Measurements from ENCODE around the gene SPRY4.

SPRY4 gene

GRCh38 chr5:142330444-142330843 lies 5.6 kb upstream of the SPRY4 start:
- no peak for ATAC-seq
- TF ChIP-seq TOX (CRISPR knock-in tag; IDR thresholded peaks at IDR 0.05; ENCODE audit: borderline replicate concordance), result no peak
- no peak for TF ChIP-seq CSDC2 (CRISPR knock-in tag; IDR thresholded peaks at IDR 0.05)
- no peak for TF ChIP-seq CREB5 (CRISPR knock-in tag; IDR thresholded peaks at IDR 0.05; ENCODE audit: low read depth)
- TF ChIP-seq, protein P1, sequence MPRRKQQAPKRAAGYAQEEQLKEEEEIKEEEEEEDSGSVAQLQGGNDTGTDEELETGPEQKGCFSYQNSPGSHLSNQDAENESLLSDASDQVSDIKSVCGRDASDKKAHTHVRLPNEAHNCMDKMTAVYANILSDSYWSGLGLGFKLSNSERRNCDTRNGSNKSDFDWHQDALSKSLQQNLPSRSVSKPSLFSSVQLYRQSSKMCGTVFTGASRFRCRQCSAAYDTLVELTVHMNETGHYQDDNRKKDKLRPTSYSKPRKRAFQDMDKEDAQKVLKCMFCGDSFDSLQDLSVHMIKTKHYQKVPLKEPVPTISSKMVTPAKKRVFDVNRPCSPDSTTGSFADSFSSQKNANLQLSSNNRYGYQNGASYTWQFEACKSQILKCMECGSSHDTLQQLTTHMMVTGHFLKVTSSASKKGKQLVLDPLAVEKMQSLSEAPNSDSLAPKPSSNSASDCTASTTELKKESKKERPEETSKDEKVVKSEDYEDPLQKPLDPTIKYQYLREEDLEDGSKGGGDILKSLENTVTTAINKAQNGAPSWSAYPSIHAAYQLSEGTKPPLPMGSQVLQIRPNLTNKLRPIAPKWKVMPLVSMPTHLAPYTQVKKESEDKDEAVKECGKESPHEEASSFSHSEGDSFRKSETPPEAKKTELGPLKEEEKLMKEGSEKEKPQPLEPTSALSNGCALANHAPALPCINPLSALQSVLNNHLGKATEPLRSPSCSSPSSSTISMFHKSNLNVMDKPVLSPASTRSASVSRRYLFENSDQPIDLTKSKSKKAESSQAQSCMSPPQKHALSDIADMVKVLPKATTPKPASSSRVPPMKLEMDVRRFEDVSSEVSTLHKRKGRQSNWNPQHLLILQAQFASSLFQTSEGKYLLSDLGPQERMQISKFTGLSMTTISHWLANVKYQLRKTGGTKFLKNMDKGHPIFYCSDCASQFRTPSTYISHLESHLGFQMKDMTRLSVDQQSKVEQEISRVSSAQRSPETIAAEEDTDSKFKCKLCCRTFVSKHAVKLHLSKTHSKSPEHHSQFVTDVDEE (CRISPR knock-in tag; IDR thresholded peaks at IDR 0.05), result no peak
- no peak for TF ChIP-seq BACH2 (CRISPR knock-in tag; IDR thresholded peaks at IDR 0.05; ENCODE audit: borderline replicate concordance)
- TF ChIP-seq ZC3H10 (CRISPR knock-in tag; IDR thresholded peaks at IDR 0.05), result no peak
- TF ChIP-seq OSR1 (CRISPR knock-in tag; IDR thresholded peaks at IDR 0.05), result no peak
- TF ChIP-seq, protein P2, sequence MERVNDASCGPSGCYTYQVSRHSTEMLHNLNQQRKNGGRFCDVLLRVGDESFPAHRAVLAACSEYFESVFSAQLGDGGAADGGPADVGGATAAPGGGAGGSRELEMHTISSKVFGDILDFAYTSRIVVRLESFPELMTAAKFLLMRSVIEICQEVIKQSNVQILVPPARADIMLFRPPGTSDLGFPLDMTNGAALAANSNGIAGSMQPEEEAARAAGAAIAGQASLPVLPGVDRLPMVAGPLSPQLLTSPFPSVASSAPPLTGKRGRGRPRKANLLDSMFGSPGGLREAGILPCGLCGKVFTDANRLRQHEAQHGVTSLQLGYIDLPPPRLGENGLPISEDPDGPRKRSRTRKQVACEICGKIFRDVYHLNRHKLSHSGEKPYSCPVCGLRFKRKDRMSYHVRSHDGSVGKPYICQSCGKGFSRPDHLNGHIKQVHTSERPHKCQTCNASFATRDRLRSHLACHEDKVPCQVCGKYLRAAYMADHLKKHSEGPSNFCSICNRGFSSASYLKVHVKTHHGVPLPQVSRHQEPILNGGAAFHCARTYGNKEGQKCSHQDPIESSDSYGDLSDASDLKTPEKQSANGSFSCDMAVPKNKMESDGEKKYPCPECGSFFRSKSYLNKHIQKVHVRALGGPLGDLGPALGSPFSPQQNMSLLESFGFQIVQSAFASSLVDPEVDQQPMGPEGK (CRISPR knock-in tag; IDR thresholded peaks at IDR 0.05; ENCODE audit: borderline replicate concordance), result no peak
- TF ChIP-seq GLIS3 (CRISPR knock-in tag; IDR thresholded peaks at IDR 0.05), result no peak
- TF ChIP-seq TCF4 (CRISPR knock-in tag; IDR thresholded peaks at IDR 0.05; ENCODE audit: borderline replicate concordance), result no peak
- TF ChIP-seq ZNF70 (CRISPR knock-in tag; IDR thresholded peaks at IDR 0.05), result no peak
- TF ChIP-seq RARB (CRISPR knock-in tag; IDR thresholded peaks at IDR 0.05), result no peak
- no peak for TF ChIP-seq ARNTL (CRISPR knock-in tag; IDR thresholded peaks at IDR 0.05; ENCODE audit: borderline replicate concordance, low read depth)
- TF ChIP-seq ZNF8 (CRISPR knock-in tag; IDR thresholded peaks at IDR 0.05), result no peak
- no peak for TF ChIP-seq PPARA (CRISPR knock-in tag; IDR thresholded peaks at IDR 0.05; ENCODE audit: borderline replicate concordance)

GRCh38 chr5:142330026-142330425 lies 5.2 kb upstream of the SPRY4 start:
- no peak for TF ChIP-seq ZNF8 (CRISPR knock-in tag; IDR thresholded peaks at IDR 0.05)
- TF ChIP-seq ESRRG (CRISPR knock-in tag; IDR thresholded peaks at IDR 0.05), result no peak
- TF ChIP-seq ARNTL (CRISPR knock-in tag; IDR thresholded peaks at IDR 0.05; ENCODE audit: borderline replicate concordance, low read depth), result no peak
- no peak for TF ChIP-seq RARB (CRISPR knock-in tag; IDR thresholded peaks at IDR 0.05)
- no peak for TF ChIP-seq POU6F1 (CRISPR knock-in tag; IDR thresholded peaks at IDR 0.05; ENCODE audit: borderline replicate concordance, low read depth)
- no peak for TF ChIP-seq TOX (CRISPR knock-in tag; IDR thresholded peaks at IDR 0.05; ENCODE audit: borderline replicate concordance)
- TF ChIP-seq TCF4 (CRISPR knock-in tag; IDR thresholded peaks at IDR 0.05; ENCODE audit: borderline replicate concordance), result no peak
- no peak for TF ChIP-seq GLIS3 (CRISPR knock-in tag; IDR thresholded peaks at IDR 0.05)
- TF ChIP-seq ZNF565 (CRISPR knock-in tag; conservative IDR thresholded peaks at IDR 0.05; ENCODE audit: low read depth), result no peak
- no peak for TF ChIP-seq SNAI2 (CRISPR knock-in tag; IDR thresholded peaks at IDR 0.05)

GRCh38 chr5:142327111-142327842 lies 2.5 kb upstream of the SPRY4 start:
- no peak for ATAC-seq
- no peak for TF ChIP-seq ZFP3 (CRISPR knock-in tag; IDR thresholded peaks at IDR 0.05)
- no peak for TF ChIP-seq PPARA (CRISPR knock-in tag; IDR thresholded peaks at IDR 0.05; ENCODE audit: borderline replicate concordance)
- TF ChIP-seq BACH2 (CRISPR knock-in tag; IDR thresholded peaks at IDR 0.05; ENCODE audit: borderline replicate concordance), result no peak
- TF ChIP-seq ESRRG (CRISPR knock-in tag; IDR thresholded peaks at IDR 0.05), result no peak
- TF ChIP-seq RARB (CRISPR knock-in tag; IDR thresholded peaks at IDR 0.05), result no peak
- TF ChIP-seq ISL1 (CRISPR knock-in tag; IDR thresholded peaks at IDR 0.05), result no peak
- TF ChIP-seq ZFP30 (CRISPR knock-in tag; IDR thresholded peaks at IDR 0.05), result no peak
- TF ChIP-seq, protein P1 (CRISPR knock-in tag; IDR thresholded peaks at IDR 0.05), result no peak
- no peak for TF ChIP-seq CSDC2 (CRISPR knock-in tag; IDR thresholded peaks at IDR 0.05)
- TF ChIP-seq CREB5 (CRISPR knock-in tag; IDR thresholded peaks at IDR 0.05; ENCODE audit: low read depth), result no peak
- no peak for TF ChIP-seq GLIS3 (CRISPR knock-in tag; IDR thresholded peaks at IDR 0.05)
- TF ChIP-seq ZC3H10 (CRISPR knock-in tag; IDR thresholded peaks at IDR 0.05), result no peak
- no peak for TF ChIP-seq SNAI2 (CRISPR knock-in tag; IDR thresholded peaks at IDR 0.05)
- no peak for TF ChIP-seq ZNF565 (CRISPR knock-in tag; conservative IDR thresholded peaks at IDR 0.05; ENCODE audit: low read depth)

More at GRCh38 chr5:142330026-142330425, 5.2 kb upstream of the SPRY4 start:
- ATAC-seq, result no peak

All from SK-N-SH treated with all-trans-retinoic acid at 6 μM for 48 hours (cell line).